RWPE2 (cell line): ENCODE results near the gene TOMM6.

ENCODE experiments used
- ATAC-seq: fragments of 200-7000 bp; cut with Tn5 transposase; 3 replicates; pipeline ENCODE4 v1.9.1; 2021; ENCODE audit warnings: low read depth
- DNase-seq: peaks from one replicate; pipeline ENCODE4 v3.0.0-alpha.2; 2020; ENCODE audit warnings: low spot score
- H3K27ac ChIP-seq: fragments of 450-650 bp; 2 replicates; pipeline ENCODE4 v1.5.1; 2017; ENCODE audit warnings: mild to moderate bottlenecking; ENCODE audit not compliant: poor library complexity, severe bottlenecking
- H3K27me3 ChIP-seq: fragments of 250-450 bp; sonication (Bioruptor Pico); 2 replicates; pipeline ENCODE4 v1.5.1; 2021; ENCODE audit warnings: mild to moderate bottlenecking, moderate library complexity; ENCODE audit not compliant: insufficient read depth, poor library complexity, severe bottlenecking
- H3K36me3 ChIP-seq: fragments of 250-450 bp; sonication (Bioruptor Pico); 2 replicates; pipeline ENCODE4 v1.5.1; 2020; ENCODE audit warnings: low read depth, mild to moderate bottlenecking, moderate library complexity
- H3K4me1 ChIP-seq: fragments of 250-450 bp; sonication (Bioruptor Pico); 2 replicates; pipeline ENCODE4 v1.5.1; 2021; ENCODE audit warnings: mild to moderate bottlenecking, moderate library complexity; ENCODE audit not compliant: insufficient read depth, poor library complexity, severe bottlenecking
- H3K4me3 ChIP-seq: fragments of 250-450 bp; sonication (Bioruptor Pico); 2 replicates; pipeline ENCODE4 v1.5.1; 2021; ENCODE audit warnings: mild to moderate bottlenecking, moderate library complexity; ENCODE audit not compliant: severe bottlenecking
- H3K9me3 ChIP-seq: fragments of 250-450 bp; sonication (Bioruptor Pico); 2 replicates; pipeline ENCODE4 v1.5.1; 2021; ENCODE audit warnings: mild to moderate bottlenecking, moderate library complexity; ENCODE audit not compliant: severe bottlenecking
- TF ChIP-seq, protein P1 (sequence below): fragments of 450-650 bp; IDR thresholded peaks from one replicate; pipeline ENCODE4 v1.5.1; 2017; ENCODE audit warnings: mild to moderate bottlenecking, moderate library complexity; ENCODE audit not compliant: poor library complexity, severe bottlenecking

The TOMM6 gene

GRCh38 chr6:41836660-41837052 is 49.2 kb downstream of the TOMM6 start:
- no peak overlapping the region for H3K4me3 ChIP-seq
- ATAC-seq (no peak), DNase-seq (no peak)
- no peaks in the 10 kb centered on the region for H3K9me3 ChIP-seq
- H3K36me3 ChIP-seq, result no peaks in the 10 kb centered on the region
- no peaks in the 10 kb centered on the region for H3K27me3 ChIP-seq
- TF ChIP-seq, protein P1, sequence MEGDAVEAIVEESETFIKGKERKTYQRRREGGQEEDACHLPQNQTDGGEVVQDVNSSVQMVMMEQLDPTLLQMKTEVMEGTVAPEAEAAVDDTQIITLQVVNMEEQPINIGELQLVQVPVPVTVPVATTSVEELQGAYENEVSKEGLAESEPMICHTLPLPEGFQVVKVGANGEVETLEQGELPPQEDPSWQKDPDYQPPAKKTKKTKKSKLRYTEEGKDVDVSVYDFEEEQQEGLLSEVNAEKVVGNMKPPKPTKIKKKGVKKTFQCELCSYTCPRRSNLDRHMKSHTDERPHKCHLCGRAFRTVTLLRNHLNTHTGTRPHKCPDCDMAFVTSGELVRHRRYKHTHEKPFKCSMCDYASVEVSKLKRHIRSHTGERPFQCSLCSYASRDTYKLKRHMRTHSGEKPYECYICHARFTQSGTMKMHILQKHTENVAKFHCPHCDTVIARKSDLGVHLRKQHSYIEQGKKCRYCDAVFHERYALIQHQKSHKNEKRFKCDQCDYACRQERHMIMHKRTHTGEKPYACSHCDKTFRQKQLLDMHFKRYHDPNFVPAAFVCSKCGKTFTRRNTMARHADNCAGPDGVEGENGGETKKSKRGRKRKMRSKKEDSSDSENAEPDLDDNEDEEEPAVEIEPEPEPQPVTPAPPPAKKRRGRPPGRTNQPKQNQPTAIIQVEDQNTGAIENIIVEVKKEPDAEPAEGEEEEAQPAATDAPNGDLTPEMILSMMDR, result no peak
- H3K27ac ChIP-seq, result no peak overlapping the region
- no peaks in the 10 kb centered on the region for H3K4me1 ChIP-seq
